Measurements from ENCODE around the gene ORMDL2.
"Not testable (repeated sequence)": the region's sequence is repeated elsewhere in the genome, so short reads cannot be mapped to it uniquely, and the experiment has no call there.

The ORMDL2 gene

DNA sequence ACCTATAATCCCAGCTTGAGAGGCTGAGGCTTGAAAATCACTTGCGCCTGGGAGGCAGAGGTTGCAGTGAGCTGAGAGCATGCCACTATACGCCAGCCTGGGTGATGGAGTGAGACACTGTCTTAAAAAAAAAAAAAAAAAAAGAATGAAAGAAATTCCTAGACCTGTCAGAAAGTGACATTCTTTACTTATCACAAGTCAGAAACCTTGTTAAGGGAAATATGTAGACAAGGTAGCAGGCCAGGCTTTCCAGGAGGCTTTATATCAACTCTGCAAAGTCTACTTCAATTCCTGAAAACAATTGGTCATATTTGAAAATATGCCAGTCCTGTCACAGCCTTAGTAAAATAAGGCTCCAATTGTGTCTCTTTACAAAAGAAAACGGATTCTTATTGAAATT is 44.0 kb downstream of the ORMDL2 start:
- DNase-seq = no peak

GRCh38 chr12:55862286-55862685 is 44.4 kb downstream of the ORMDL2 start:
- DNase-seq = no peak

GRCh38 chr12:55862931-55863330 is 45.1 kb downstream of the ORMDL2 start:
- not testable (repeated sequence) for DNase-seq

- no peak for DNase-seq
These were observed 47.5 kb downstream of the ORMDL2 start for GRCh38 chr12:55865327-55865726.

DNA sequence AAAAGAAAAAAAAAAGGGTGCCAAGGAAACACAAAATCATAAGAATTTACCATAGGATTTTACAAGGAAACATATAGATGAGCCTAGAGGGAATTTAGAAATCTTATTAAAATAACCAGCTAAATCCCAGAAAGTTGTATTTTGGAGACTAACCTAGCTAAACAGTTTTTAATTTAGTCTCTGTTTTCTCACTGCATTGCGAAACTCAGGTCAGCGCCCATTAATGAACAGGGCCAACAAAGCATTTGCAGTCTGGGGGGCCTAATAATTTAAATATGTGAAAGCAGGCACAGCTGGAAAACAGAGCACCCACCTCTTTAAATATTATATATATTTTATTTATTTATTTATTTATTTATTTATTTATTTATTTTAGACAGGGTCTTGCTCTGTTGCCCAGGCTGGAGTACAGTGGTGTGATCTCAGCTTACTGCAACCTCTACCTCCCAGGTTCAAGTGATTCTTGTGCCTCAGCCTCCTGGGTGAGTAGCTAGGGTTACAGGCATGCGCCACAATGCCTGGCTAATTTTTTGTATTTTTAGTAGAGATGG is 48.7 kb downstream of the ORMDL2 start:
- DNase-seq = not testable (repeated sequence)
